ENCODE measurements around the gene RIMBP2.

Gene RIMBP2

GRCh38 chr12:130454296-130454695, 261.8 kb downstream of the RIMBP2 start:
- H3K27me3 ChIP-seq (ENCODE audit: insufficient read depth, poor library complexity, severe bottlenecking) = no peaks in the 10 kb centered on the region
- H3K4me3 ChIP-seq (replicated peaks; ENCODE audit: insufficient read depth, low read length) = no peak overlapping the region
- no peak for DNase-seq (ENCODE audit: low read depth in 1 of 2, low spot score in 1 of 2)
- TF ChIP-seq REST (IDR thresholded peaks at IDR 0.05; ENCODE audit: insufficient replicate concordance, low read depth) = no peak
- no peak for TF ChIP-seq SPI1 (IDR thresholded peaks at IDR 0.05; ENCODE audit: borderline replicate concordance, low read depth)
- TF ChIP-seq POLR2AphosphoS5 (IDR thresholded peaks at IDR 0.05; ENCODE audit: low read depth) = no peak
- TF ChIP-seq, protein P1, sequence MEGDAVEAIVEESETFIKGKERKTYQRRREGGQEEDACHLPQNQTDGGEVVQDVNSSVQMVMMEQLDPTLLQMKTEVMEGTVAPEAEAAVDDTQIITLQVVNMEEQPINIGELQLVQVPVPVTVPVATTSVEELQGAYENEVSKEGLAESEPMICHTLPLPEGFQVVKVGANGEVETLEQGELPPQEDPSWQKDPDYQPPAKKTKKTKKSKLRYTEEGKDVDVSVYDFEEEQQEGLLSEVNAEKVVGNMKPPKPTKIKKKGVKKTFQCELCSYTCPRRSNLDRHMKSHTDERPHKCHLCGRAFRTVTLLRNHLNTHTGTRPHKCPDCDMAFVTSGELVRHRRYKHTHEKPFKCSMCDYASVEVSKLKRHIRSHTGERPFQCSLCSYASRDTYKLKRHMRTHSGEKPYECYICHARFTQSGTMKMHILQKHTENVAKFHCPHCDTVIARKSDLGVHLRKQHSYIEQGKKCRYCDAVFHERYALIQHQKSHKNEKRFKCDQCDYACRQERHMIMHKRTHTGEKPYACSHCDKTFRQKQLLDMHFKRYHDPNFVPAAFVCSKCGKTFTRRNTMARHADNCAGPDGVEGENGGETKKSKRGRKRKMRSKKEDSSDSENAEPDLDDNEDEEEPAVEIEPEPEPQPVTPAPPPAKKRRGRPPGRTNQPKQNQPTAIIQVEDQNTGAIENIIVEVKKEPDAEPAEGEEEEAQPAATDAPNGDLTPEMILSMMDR (IDR thresholded peaks at IDR 0.05; ENCODE audit: insufficient read depth, low read length) = no peak
- TF ChIP-seq GABPA (IDR thresholded peaks at IDR 0.05; ENCODE audit: low read depth) = no peak
- no peak overlapping the region for H3K27ac ChIP-seq (replicated peaks)

- no peak for TF ChIP-seq REST (IDR thresholded peaks at IDR 0.05; ENCODE audit: insufficient replicate concordance, low read depth)
- TF ChIP-seq, protein P1 (IDR thresholded peaks at IDR 0.05; ENCODE audit: insufficient read depth, low read length) = no peak
- TF ChIP-seq POLR2AphosphoS5 (IDR thresholded peaks at IDR 0.05; ENCODE audit: low read depth) = no peak
- TF ChIP-seq GABPA (IDR thresholded peaks at IDR 0.05; ENCODE audit: low read depth) = no peak
- TF ChIP-seq SPI1 (IDR thresholded peaks at IDR 0.05; ENCODE audit: borderline replicate concordance, low read depth) = no peak
- DNase-seq (ENCODE audit: low read depth in 1 of 2, low spot score in 1 of 2) = no peak
- Histone ChIP-seq H3K27ac (replicated peaks) (no peak overlapping the region), H3K4me3 (replicated peaks; ENCODE audit: insufficient read depth, low read length) (no peak overlapping the region), H3K27me3 (ENCODE audit: insufficient read depth, poor library complexity, severe bottlenecking) (no peaks in the 10 kb centered on the region)
Observed at GRCh38 chr12:130452546-130452945, 263.6 kb downstream of the RIMBP2 start.

GRCh38 chr12:130451001-130451930, 264.8 kb downstream of the RIMBP2 start:
- no peaks in the 10 kb centered on the region for H3K27me3 ChIP-seq (ENCODE audit: insufficient read depth, poor library complexity, severe bottlenecking)
- no peak for TF ChIP-seq SPI1 (IDR thresholded peaks at IDR 0.05; ENCODE audit: borderline replicate concordance, low read depth)
- TF ChIP-seq, protein P1 (IDR thresholded peaks at IDR 0.05; ENCODE audit: insufficient read depth, low read length) = no peak
- no peak for TF ChIP-seq REST (IDR thresholded peaks at IDR 0.05; ENCODE audit: insufficient replicate concordance, low read depth)
- no peak for TF ChIP-seq POLR2AphosphoS5 (IDR thresholded peaks at IDR 0.05; ENCODE audit: low read depth)
- no peak for TF ChIP-seq GABPA (IDR thresholded peaks at IDR 0.05; ENCODE audit: low read depth)
- H3K27ac ChIP-seq (replicated peaks) = no peak overlapping the region
- DNase-seq (ENCODE audit: low read depth in 1 of 2, low spot score in 1 of 2) = no peak
- H3K4me3 ChIP-seq (replicated peaks; ENCODE audit: insufficient read depth, low read length) = no peak overlapping the region

Data from HL-60 (cell line).